Heart right ventricle (tissue), 16 donors: Measurements from ENCODE around the gene HSPA8. TPM values are rescaled to one million over a fixed set of nuclear protein-coding genes. Genes with fewer than 3 reads are reported as not detected.
A peak's percentile ranks its signal among the peaks of the same experiment; 100 is the strongest.

Experiments
- ATAC-seq, 8 donors: fragments of 200-7000 bp; cut with Tn5 transposase; one replicate each; pipeline ENCODE4 v1.9.1; 2020; ENCODE audit warnings: mild to moderate bottlenecking in 8 of 8, moderate library complexity in 8 of 8, moderate number of reproducible peaks in 1 of 8
- DNase-seq, 2 donors: peaks; one replicate each; pipeline ENCODE4 v3.0.0-alpha.2; 2020
- H3K27ac ChIP-seq, 10 donors: fragments of 200-600 bp; sonication (generic) in 2 of 10; one replicate each; pipeline versions ENCODE4 v1.5.0 to v1.8.0; 2020 to 2022; ENCODE audit warnings: mild to moderate bottlenecking in 3 of 10
- H3K27me3 ChIP-seq, 7 donors: fragments of 200-600 bp; one replicate each; pipeline ENCODE4 v1.8.0; 2021 to 2022; ENCODE audit warnings: mild to moderate bottlenecking in 2 of 7
- H3K36me3 ChIP-seq, 9 donors: fragments of 200-600 bp; sonication (generic) in 1 of 9; one replicate each; pipeline versions ENCODE4 v1.5.0 to v1.8.0; 2020 to 2022; ENCODE audit warnings: mild to moderate bottlenecking in 2 of 9
- H3K4me1 ChIP-seq, 9 donors: fragments of 200-600 bp; sonication (generic) in 1 of 9; one replicate each; pipeline versions ENCODE4 v1.5.0 to v1.8.0; 2020 to 2022; ENCODE audit warnings: mild to moderate bottlenecking in 4 of 9
- H3K4me3 ChIP-seq, 10 donors: fragments of 200-600 bp; sonication (generic) in 2 of 10; one replicate each; pipeline versions ENCODE4 v1.5.0 to v1.8.0; 2020 to 2022; ENCODE audit warnings: mild to moderate bottlenecking in 7 of 10, moderate library complexity in 2 of 10
- H3K9me3 ChIP-seq, 11 donors: fragments of 200-600 bp in 10 of 11; sonication (generic) in 2 of 11; one replicate each; pipeline versions ENCODE4 v1.5.0 to v1.8.0; 2013 to 2022; ENCODE audit warnings: mild to moderate bottlenecking in 2 of 11, control low read depth in 1 of 11, moderate library complexity in 1 of 11
- WGBS, 2 donors: extraction: QIAGEN DNeasy Blood & Tissue Kit; methylation state at CpG; one replicate each; pipeline ENCODE4 v1.1.7; 2013; ENCODE audit warnings: inconsistent platforms in 1 of 2; 5-methylcytosine and 5-hydroxymethylcytosine counted together
- intact Hi-C, 10 donors: fragments of 100-400 bp; cut with DNase I; formaldehyde crosslinking; loops; one replicate each; pipeline versions ENCODE4 v1.11.1 to v1.14.2; 2022
- long read RNA-seq, 3 donors: library from polyadenylated mRNA; unstranded; transcript quantifications; one replicate each; pipeline ENCODE4 v2.0.0, GENCODE V29; 2020 to 2021
- polyA plus RNA-seq, 2 donors: library from polyadenylated mRNA; stranded (reverse); fragments of 200-250 nt; gene quantifications; one replicate each; pipeline ENCODE4 v1.2.3, GENCODE V29; 2013
- total RNA-seq, 10 donors: library from RNA; stranded (reverse); fragmentation: NEBNext Ultra II Directional in 3 of 10; extraction: Animal tissue kit (Norgen Biotek cat#: 25700) in 3 of 10; gene quantifications; one replicate each; pipeline versions ENCODE4 v1.2.1 to v1.2.4, GENCODE V29; 2021 to 2023
- TF ChIP-seq, protein P1 (sequence below), 9 donors: fragments of 200-600 bp; sonication (generic) in 2 of 9; IDR thresholded peaks; one replicate each; pipeline versions ENCODE4 v1.5.0 to v1.8.0; 2021 to 2022; ENCODE audit warnings: antibody characterized with exemption in 9 of 9, mild to moderate bottlenecking in 5 of 9, moderate library complexity in 1 of 9
- donor health status: Arrhythmogenic right ventricular cardiomyopathy.
- donor health status: ischemic (EF 13 %, LVEDD 7.1; RV severe dilation, severe dysfunction).
- donor health status: healthy with polysubstance abuse.
- donor health status: DM: no; HTN: yes; CAD: no.
- donor health status: DM: no; HTN: no; CAD: no.
- donor health status: ischemic (EF 25% LVEDD 6.9; RV normal size, moderate dysfunction).
- donor health status: ischemic (EF 25% LVEDD 5.7; RV mildly dilated, moderate dysfunction).
- donor health status: healthy.
- donor health status: DM: yes; HTN: yes; CAD: no.
- donor health status: Ischemic cardiomyopathy.
- donor health status: ischemic (EF 35%, LVEDD 5.7; RV mildly dilated, moderate dysfunction).
- donor health status: nonischemic (EF 11% LVEDD 7.7; RV severe dilation, severe dysfunction).
- donor health status: DM: yes; HTN: yes; CAD: no.
- donor health status: PGD.
- donor health status: ischemic (EF 29% LVEDD 5.4; RV normal size, mild dysfunction).
- donor health status: nonischemic (EF 23%, LVEDD 6.1; RV moderate dilation, normal function).

Gene HSPA8
- total RNA-seq, result 1,000 to 10,000 TPM in 7 of 10 donors, 100 to 1,000 TPM in 3; 700 to 1,440 (median 1,139) TPM
- polyA plus RNA-seq, result 100 to 1,000 TPM in 1 of 2 donors, 10 to 100 TPM in 1; 52.9 to 860 TPM
- long read RNA-seq, donor 1, transcript HSPA8-222 (6 exons, 1,884 nt), result minor isoform, 14 of 1,907 reads
- long read RNA-seq, donor 1, transcript HSPA8-208 (3 exons, 740 nt), result minor isoform, 131 of 1,907 reads
- long read RNA-seq, donor 1, transcript HSPA8-224 (9 exons, 2,463 nt), result major isoform, 1,565 of 1,907 reads
- long read RNA-seq, donor 1, transcript HSPA8-201 (8 exons, 2,186 nt), result minor isoform, 11 of 1,907 reads
- long read RNA-seq, donor 1, partial matches to known transcripts, result 47 of 1,907 reads
- long read RNA-seq, donor 1, other reads (novel, unspliced or antisense), result 136 of 1,907 reads
- long read RNA-seq, donor 2, transcript HSPA8-208 (3 exons, 740 nt), result minor isoform, 106 of 1,900 reads
- long read RNA-seq, donor 2, transcript HSPA8-201 (8 exons, 2,186 nt), result minor isoform, 21 of 1,900 reads
- long read RNA-seq, donor 2, transcript HSPA8-224 (9 exons, 2,463 nt), result major isoform, 1,549 of 1,900 reads
- long read RNA-seq, donor 2, transcript HSPA8-222 (6 exons, 1,884 nt), result minor isoform, 8 of 1,900 reads
- long read RNA-seq, donor 2, partial matches to known transcripts, result 49 of 1,900 reads
- long read RNA-seq, donor 2, other reads (novel, unspliced or antisense), result 161 of 1,900 reads
- long read RNA-seq, donor 3, transcript HSPA8-201 (8 exons, 2,186 nt), result minor isoform, 54 of 4,521 reads
- long read RNA-seq, donor 3, transcript HSPA8-222 (6 exons, 1,884 nt), result minor isoform, 33 of 4,521 reads
- long read RNA-seq, donor 3, transcript HSPA8-208 (3 exons, 740 nt), result minor isoform, 11 of 4,521 reads
- long read RNA-seq, donor 3, transcript HSPA8-224 (9 exons, 2,463 nt), result major isoform, 4,173 of 4,521 reads
- long read RNA-seq, donor 3, partial matches to known transcripts, result 128 of 4,521 reads
- long read RNA-seq, donor 3, other reads (novel, unspliced or antisense), result 119 of 4,521 reads

DNA sequence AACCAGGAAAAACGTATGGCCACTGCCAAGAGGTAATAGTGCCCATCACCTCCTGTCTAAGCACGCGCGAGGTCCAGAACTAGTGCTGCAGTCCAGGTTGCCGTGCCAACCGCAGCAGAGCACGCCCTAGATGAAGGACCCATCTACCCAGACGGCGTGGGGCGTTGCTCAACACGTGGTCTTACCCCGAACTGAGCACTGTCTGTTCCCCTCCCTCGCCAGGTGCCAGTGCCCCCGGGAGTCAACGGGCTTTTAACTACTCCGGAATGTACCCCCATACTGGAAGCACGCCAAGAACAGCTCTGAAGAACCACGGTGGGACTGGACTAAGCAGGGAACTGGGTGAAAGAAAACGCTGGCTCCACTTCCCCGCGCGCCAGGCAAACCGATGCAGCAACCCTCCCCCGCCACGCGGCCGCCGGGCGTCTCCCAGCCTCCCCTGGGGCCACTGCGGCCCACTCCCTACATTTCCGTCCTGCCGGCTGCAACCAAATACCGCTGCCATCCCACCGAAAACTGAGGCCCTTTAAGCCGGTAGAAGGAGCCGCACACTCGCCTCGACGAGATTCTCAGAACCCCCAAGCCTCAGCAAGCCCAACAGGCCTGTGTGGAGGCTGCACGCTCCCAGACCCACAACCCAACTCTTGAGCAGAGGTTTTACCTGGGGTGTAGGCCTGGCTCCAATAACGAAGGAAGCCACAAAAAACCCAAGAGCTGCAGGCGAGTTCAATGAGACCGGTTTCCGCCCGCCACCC is at the start of gene HSPA8:
TSS of gene HSPA8 (minus strand) at position 734 of the 755 bp plus-strand sequence. CDS start 812 bp downstream, outside the sequence.
- no peaks in the 10 kb centered on the region for H3K27me3 ChIP-seq
- DNase-seq, result peak; percentile 65 to 68
- H3K4me3 ChIP-seq, result peak within 1 kb of the TSS; percentile 67 to 96 (median 88)
- peaks cover 16 to 77% (median 60%) of the 10 kb centered on the region in 9 donors for H3K4me1 ChIP-seq
- H3K9me3 ChIP-seq, result no peaks in the 10 kb centered on the region
- H3K27ac ChIP-seq, result peak within 1 kb of the TSS; percentile 99 to 100 (median 100)
- ATAC-seq, result peak; percentile 3 to 51 (median 12)
- H3K36me3 ChIP-seq, result peaks cover 0 to 50% (median 38%) of the 10 kb centered on the region in 9 donors
- 0% methylated on average over 40 to 45 of the region's 45 CpGs for WGBS, 2 donors
- TF ChIP-seq, protein P1, sequence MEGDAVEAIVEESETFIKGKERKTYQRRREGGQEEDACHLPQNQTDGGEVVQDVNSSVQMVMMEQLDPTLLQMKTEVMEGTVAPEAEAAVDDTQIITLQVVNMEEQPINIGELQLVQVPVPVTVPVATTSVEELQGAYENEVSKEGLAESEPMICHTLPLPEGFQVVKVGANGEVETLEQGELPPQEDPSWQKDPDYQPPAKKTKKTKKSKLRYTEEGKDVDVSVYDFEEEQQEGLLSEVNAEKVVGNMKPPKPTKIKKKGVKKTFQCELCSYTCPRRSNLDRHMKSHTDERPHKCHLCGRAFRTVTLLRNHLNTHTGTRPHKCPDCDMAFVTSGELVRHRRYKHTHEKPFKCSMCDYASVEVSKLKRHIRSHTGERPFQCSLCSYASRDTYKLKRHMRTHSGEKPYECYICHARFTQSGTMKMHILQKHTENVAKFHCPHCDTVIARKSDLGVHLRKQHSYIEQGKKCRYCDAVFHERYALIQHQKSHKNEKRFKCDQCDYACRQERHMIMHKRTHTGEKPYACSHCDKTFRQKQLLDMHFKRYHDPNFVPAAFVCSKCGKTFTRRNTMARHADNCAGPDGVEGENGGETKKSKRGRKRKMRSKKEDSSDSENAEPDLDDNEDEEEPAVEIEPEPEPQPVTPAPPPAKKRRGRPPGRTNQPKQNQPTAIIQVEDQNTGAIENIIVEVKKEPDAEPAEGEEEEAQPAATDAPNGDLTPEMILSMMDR (IDR thresholded peaks at IDR 0.05), result no peak
- intact Hi-C loops, result loop anchor here in 4 of 10 donors (2.0 to 5.0 kb wide), 3 partner anchors 41 to 75 kb away; no protein-coding TSS in a partner anchor

DNA sequence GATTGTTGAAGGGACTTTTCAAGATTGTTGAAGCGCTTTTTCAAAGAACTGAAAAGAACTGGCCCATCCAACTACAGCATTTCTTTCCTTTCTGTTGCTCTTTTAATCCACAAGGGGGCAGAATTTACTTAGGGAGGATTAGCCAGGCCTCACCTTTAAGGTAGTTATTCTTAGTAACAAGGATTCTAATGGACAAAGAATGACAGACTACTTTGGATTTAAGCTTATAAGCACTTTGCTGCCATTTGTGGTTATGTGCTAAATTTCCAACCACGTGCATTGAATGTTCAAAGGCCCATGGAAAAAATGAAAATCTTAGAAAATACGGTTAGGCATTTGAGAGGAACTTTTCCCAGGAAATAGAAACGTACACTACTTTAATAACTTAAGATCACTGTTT is 49.5 kb upstream of the HSPA8 start:
- ATAC-seq, result peak in 7 of 8 donors; percentile 46 to 80 (median 70)
- H3K4me3 ChIP-seq, result no peak overlapping the region
- peaks cover 0 to 7% (median 0%) of the 10 kb centered on the region in 9 donors for H3K4me1 ChIP-seq
- peaks cover 0 to 13% (median 3%) of the 10 kb centered on the region in 7 donors for H3K27me3 ChIP-seq
- no peaks in the 10 kb centered on the region for H3K36me3 ChIP-seq
- intact Hi-C loops, result loop anchor here in 7 of 10 donors (1.0 to 10.0 kb wide), 6 partner anchors 135 to 383 kb away; no protein-coding TSS in a partner anchor
- H3K9me3 ChIP-seq, result peaks cover 0 to 15% (median 7%) of the 10 kb centered on the region in 11 donors
- no peak for DNase-seq
- WGBS, 2 donors, result 70 to 71% methylated on average over 4 of the region's 4 CpGs
- TF ChIP-seq, protein P1 (IDR thresholded peaks at IDR 0.05), result peak; percentile 62 to 83 (median 75)
- peak overlapping the region in 1 of 10 donors; percentile 15 for H3K27ac ChIP-seq

- Histone ChIP-seq H3K27me3 (peaks cover 0 to 13% (median 3%) of the 10 kb centered on the region in 7 donors), H3K36me3 (no peaks in the 10 kb centered on the region), H3K9me3 (peaks cover 0 to 5% (median under 1%) of the 10 kb centered on the region in 11 donors), H3K4me1 (peaks cover 0 to 7% (median 0%) of the 10 kb centered on the region in 9 donors), H3K27ac (no peak overlapping the region), H3K4me3 (no peak overlapping the region)
- intact Hi-C loops, result loop anchor here in 6 of 10 donors (2.0 to 10.0 kb wide), 5 partner anchors 136 to 384 kb away; no protein-coding TSS in a partner anchor
- TF ChIP-seq, protein P1 (IDR thresholded peaks at IDR 0.05), result no peak
- WGBS, 2 donors, result 56 to 62% methylated on average over 8 of the region's 8 CpGs
- DNase-seq, result no peak
- ATAC-seq, result peak in 2 of 8 donors; percentile 25 to 55
These were observed 48.5 kb upstream of the HSPA8 start for GRCh38 chr11:123110397-123110796.
